Measurements from ENCODE around the gene IFNL4. TPM values are rescaled to one million over a fixed set of nuclear protein-coding genes. Genes with fewer than 3 reads are reported as not detected.
"Not testable (repeated sequence)": the region's sequence is repeated elsewhere in the genome, so short reads cannot be mapped to it uniquely, and the experiment has no call there.

The IFNL4 gene
- total RNA-seq, 1 experiment from 2014 or later, result not detected

DNA sequence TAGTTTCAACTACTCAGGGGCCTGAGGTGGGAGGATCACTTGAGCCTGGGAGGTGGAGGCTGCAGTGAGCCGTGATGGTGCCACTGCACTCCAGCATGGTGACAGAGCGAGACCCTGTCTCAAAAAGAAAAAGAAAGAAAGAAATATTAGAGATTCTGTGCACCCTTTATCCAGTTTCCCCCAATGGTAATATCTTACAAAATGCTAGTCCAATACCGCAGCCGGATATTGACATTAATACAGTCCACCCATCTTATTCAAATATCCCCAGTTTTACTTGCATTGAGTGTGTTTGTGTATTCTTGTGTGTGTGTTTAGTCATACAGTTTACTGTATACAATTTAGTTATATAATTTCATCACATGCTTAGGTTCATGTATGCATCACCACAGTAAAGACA lies 8.6 kb upstream of the IFNL4 start:
- DNase-seq (ENCODE audit: low read depth), result no peak

DNA sequence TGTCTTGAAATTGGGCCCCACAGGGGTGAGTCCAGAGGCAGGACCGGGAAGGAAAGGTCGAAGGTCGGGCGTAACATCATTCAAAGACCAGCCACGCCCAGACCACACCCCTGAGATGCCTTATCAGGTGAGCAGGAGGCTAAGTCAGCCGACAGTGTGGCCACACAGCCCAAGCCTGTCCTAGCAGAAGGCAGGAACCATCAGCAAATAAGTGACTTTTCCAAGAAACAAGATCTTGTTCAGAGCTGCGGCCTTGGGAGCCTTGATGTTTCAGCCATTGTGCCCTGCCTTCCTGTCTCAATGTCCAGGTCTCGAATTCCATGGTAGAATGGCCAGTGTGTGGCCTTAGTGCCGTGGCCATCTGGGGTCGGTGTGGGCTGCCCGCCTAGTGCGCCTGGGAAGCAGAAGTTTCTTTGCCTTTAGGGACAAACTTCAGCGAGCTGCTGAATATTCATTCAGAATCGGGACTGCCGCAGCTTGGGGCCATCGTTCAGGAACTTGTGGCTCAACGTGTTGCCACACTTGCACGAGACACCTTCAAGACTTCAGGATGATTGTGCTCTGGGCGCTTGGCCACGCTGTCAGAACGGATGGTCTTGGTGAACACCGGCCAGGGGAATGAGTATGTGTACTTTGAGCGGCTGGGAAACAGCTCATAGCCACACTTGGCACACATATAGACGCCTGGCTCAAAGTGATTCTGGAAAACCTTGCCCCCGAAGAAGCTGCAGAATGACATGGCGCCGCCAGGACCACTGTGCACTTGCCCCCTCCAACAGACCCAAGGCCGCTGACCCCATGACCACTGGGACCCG lies 6.1 kb upstream of the IFNL4 start:
- DNase-seq (ENCODE audit: low read depth), result no peak

DNA sequence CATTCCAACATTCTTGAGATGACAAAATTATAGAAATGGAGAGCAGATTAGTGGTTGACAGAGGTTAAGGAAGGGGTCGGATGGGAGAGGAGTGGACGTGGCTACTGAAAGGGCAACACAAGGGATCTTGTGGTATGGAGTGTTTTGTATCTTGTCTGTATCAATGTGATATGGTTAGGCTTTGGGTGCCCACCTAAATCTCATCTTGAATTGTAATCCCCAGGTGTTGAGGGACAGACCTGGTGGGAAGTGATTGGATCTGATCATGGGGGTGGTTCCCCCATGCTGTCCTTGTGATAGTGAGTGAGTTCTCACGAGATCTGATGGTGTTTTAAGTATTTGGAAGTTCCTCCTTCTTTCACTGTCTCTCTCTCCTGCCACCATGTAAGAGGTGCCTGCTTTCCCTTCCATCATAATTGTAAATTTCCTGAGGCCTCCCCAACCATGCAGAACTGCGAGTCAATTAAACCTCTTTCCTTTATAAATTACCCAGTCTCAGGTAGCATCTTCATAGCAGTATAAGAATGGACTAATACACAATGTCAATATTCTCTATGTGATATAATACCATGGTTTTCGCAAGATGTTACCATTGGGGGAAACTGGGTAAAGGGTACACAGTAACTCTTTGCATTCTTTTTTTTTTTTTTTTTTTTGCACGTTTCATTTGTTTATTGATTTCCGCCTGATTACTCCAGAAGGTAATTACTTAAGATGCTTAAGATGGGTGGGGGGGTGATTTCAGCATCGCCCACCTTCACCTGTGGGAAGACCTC lies 4.9 kb upstream of the IFNL4 start:
- DNase-seq (ENCODE audit: low read depth), result no peak

DNA sequence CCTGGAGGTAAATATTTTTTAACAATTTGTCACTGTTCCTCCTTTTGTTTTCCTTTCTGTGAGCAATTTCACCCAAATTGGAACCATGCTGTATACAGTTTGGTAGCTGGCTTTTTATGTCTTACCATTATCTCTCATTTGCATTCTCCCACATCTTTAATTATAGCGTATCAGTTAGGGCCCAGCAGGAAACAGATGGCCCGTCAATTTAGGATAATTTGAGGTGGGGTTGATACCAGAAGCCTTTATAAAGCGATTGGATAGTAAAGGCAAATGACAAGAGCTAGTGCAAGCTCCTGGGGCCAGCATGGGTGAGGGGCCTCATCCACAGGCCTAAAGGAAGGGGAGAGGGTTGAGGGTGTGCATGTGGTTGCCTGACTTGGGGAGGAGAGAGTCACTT lies 3.8 kb upstream of the IFNL4 start:
- DNase-seq (ENCODE audit: low read depth), result no peak

DNA sequence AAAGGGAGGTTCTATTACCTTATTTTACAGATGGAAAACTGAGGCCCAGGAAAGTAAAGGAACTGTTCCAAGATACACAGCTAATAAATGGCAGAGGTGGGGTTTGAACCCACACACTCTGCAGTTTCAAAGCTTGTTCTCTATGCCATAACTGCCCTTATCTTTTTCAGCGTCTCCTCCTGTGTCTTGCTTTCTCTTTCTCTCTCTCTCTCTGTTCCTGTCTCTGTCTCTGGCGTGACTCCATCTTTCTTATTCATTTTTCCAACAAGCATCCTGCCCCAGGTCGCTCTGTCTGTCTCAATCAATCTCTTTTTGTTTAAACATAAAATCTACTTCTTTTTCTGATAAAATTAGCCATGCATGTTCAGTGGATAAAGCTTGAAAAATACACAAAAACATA lies 3.2 kb upstream of the IFNL4 start:
- no peak for DNase-seq (ENCODE audit: low read depth)

DNA sequence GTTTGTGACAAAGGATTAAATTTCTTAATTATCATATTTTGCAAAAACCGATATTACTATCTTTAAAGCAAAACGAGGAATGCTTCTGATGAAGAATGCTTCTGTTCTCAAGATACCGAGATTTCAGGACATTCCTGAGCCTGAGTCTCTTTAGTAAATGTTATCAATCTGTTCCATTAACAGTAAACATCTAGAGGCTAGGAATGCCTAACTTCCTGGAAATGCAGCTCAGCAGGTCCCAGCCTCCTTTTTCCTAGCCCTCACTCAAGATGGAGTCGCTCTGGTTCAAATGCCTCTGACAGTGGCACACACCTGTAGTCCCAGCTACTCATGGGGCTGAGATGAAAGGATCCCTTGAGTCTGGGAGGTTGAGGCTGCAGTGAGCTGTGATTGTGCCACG lies 2.4 kb upstream of the IFNL4 start:
- DNase-seq (ENCODE audit: low read depth), result no peak

DNA sequence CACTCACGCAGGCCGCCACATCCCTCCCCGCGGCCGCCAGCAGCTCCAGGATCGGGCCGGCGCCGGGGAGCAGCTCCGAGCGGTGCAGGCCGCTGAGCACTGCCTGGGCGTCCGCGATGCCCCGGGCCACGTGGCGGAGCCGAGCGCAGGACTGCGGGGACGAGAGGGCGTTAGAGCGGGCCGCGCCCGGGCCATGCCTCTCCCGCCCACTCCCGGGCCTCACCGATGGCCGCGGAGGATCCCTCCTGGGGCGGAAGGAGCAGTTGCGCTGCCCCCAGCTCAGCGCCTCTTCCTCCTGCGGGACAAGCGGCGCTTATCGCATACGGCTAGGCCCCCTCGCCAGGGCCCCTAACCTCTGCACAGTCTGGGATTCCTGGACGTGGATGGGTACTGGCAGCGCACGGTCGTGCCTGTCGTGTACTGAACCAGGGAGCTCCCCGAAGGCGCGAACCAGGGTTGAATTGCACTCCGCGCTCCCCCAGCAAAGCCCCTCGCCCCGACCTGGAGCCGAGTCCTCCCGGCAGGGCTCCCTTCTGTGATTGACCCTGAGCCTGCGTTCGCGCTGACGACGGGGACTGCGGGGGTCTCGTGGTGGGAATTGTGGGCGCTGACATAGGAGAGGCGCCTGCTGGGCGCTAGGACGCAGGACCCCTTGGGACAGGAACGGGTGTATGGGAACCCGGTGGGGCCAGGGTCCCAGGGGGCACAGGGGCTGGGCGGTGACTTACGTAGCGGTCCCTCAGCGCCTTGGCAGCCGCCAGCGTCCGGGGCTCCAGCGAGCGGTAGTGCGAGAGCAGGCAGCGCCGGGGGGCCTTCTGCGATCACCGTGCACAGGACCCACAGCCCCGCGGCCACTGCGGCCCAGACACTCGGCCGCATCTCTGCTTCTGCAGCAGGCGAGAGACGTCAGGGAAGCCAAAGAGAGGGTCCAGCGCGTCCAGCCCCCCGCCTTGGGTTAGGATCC lies 673 bp downstream of the IFNL4 start:
- DNase-seq (ENCODE audit: low read depth), result no peak

DNA sequence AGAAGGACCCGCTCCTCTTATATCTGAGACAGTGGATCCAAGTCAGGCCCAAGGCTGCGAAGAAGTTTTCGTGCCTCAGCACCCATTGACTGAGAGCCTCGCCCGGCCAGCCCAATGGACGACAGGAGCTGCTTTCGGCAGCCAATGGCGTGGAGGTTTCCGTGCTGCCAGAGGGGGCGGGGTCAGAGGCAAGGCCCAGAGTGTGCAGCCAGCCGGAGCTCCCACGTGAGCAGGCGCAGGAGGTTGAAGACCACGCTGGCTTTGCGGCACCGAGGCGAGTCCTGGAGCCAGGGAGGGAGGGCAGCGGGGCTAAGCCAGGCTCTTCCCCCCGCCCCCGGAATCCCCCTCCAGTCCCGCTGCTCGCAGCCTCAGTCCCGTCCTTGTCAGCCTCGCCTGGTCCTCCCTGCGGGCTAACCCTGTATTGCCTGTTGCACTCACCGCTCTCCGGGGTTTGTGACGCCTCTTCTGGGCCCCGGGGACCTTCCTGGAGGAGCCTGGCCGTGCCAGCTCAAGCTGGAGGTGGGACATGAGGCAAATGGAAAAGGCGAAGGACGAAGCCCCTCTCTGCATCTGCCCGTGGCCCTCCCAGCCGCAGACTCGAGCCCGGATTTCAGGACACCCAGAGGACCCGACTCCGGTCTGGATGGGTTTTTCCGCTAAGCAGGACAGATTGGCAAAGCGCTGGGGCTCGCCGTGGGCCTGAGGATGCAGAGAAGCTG lies 1.5 kb downstream of the IFNL4 start:
- peak; percentile 17 for DNase-seq (ENCODE audit: low read depth)

DNA sequence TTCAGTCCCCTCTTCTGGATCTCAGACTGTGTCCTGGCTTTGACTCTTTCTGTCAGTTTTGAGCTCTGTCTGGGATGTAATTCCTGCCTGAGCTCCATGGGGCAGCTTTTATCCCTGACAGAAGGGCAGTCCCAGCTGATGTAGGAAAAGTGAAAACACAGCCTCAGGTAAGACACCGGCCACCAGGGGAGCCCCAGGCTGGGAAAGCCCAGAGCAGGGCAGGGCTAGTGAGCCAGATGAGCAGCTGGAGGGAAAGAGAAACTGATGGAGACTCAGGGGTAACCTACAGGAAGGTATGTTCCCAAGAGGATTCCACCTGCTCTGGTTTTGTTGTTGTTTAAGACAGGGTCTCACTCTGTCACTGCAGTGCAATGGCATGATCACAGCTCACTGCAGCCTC lies 3.5 kb downstream of the IFNL4 start:
- not testable (repeated sequence) for DNase-seq (ENCODE audit: low read depth)

DNA sequence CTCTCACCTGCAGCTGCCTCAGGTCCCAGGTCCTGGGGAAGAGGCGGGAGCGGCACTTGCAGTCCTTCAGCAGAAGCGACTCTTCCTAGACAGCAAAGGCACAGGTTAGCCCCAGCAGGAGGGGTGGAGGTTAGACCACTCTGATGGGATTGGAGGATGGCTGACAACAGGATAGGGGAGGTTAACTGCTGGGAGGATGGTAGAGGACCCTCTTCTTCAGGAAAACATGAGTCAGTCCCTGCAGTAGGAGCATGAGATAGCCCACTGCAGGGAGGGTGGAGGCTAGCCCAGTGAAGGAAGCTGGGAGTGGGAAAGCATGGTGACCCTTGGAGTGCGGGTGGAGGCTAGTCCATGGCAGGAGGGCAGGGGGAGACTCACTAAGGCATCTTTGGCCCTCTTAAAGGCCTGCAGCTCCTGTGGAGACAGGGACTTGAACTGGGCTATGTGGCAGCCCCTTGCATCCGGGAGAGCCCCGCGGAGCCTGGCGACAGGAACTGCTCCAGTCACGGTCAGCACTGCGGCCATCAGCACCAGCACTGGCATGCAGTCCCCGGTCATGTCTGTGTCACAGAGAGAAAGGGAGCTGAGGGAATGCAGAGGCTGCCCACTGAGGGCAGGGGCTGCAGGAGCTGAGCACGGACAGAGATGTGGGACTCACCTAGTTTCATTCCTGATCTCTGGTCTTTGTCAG lies 4.1 kb downstream of the IFNL4 start, which contains the start of gene IFNL3:
Gene IFNL3 (minus strand): TSS at position 597 of the 691 bp plus-strand sequence. CDS start 39 bp downstream, at position 558.
- DNase-seq (ENCODE audit: low read depth), result not testable (repeated sequence)

DNA sequence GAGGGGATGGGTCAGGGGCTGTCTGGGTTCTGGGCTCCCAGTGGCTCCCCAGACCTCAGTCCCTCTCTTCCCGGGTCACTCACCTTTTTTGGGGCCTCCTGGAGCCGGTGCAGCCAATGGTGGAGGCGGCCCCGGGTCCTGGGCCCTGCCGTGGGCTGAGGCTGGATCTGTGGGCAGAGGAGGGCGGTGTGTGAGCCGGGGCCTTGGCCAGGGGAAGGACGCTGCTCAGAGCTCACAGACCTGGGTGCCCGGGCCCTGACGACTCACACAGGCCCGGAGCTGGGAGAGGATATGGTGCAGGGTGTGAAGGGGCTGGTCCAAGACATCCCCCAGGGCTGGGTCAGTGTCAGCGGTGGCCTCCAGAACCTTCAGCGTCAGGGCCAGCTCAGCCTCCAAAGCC lies 4.9 kb downstream of the IFNL4 start:
- DNase-seq (ENCODE audit: low read depth), result not testable (repeated sequence)

DNA sequence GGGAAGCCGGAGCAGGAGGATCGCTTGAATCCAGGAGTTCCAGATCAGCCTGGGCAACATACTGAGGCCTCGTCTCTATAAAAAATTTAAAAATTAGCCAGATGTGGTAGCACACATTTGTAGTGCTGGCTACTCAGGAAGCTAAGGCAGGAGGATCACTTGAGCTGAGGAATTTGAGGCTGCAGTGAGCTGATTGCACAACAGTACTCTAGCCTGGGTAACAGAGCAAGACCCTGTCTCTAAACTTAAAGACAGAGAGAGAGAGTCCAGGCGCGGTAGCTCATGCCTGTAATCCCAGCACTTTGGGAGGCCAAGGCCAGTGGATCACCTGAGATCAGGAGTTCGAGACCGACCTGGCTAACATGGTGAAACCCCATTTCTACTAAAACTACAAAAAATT lies 8.2 kb downstream of the IFNL4 start:
- no peak for DNase-seq (ENCODE audit: low read depth)

DNA sequence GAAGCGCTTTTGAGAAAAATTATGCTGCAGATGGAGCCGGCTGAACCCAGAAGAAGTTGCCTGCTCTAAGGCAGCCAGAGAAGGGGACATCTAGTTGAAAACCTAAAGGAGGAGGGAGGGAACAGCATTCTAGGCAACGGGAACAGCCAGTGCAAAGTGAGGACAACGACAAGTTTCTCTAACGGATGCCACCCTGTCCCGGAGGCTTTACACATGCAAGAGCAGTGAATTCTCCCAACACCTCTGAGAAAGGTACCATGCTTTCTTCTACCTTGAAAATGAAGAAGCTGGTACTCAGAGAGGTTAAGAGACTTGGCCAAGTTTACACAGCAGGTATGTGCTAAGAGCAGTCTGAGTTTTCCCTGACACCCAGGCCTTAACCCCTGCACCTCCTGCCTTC lies 9.7 kb downstream of the IFNL4 start:
- DNase-seq (ENCODE audit: low read depth), result no peak

DNA sequence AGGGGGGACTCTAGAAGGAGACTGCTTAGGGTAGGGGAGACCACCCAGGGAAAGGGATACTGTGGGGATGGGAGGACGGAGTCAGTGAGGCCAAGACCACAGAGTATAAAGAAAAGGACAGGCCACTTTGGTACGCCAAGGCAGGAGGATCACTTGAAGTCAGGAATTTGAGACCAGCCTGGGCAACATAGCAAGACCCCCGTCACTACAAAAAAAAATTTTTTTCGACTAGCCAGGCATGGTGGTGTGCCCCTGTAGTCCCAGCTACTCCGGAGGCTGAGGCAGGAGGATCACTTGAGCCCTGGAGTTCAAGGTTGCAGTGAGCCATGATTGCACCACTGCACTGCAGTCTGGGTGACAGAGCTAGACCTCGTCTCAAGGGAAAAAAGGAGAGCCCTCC lies 10.4 kb downstream of the IFNL4 start:
- no peak for DNase-seq (ENCODE audit: low read depth)

DNA sequence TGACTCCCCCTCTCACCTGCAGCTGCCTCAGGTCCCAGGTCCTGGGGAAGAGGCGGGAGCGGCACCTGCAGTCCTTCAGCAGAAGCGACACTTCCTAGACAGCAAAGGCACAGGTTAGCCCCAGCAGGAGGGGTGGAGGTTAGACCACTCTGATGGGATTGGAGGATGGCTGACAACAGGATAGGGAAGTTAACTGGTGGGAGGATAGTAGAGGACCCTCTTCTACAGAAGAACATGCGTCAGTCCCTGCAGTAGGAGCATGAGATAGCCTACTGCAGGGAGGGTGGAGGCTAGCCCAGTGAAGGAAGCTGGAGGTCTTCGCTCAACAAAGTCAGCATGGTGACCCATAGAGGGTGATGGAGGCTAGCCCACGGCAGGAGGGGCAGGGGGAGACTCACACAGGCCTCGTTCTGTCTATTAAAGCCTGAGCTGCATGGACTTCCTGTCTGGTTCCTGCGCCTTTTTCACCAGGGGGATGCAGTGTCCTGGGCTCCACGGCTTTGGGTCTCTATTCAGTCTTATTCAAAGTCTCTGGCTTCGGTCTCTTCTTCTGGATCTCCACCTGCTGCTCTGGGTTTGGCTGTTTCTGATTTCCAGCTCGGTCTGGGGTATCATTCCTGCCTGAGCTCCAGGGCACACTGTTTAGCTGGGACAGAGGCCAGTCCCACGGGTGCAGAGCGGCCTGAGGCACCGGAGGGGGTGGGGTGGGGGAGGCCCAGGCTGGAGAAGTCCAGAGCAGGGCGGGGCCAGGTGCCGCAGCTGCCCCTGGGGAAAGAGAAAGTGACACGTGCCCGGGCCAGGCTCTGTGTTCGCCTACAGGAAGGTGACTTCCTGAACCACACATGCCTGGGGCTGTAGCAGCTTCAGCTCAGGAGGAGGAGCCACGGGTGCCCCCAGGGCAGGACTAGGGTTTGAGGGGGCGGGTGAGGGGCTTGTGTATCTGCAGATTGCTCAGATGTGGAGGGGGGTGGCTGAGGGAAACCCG lies 11.2 kb downstream of the IFNL4 start:
- DNase-seq (ENCODE audit: low read depth), result peak; percentile 67

DNA sequence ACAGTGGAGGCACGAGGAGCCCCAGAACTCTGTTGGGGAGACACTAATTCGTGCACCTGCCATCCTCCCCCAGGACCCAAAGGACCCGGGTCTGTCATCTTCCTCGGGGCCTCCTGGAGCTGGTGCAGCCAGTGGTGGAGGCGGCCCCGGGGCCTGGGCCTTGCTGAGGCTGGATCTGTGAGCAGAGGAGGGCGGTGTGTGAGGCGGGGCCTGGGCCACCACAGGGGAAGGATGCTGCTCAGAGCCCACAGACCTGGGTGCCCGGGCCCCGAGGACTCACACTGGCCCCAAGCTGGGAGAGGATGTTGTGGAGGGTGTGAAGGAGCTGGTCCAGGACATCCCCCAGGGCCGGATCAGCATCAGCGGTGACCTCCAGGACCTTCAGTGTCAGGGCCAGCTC lies 12.1 kb downstream of the IFNL4 start:
- DNase-seq (ENCODE audit: low read depth), result no peak

DNA sequence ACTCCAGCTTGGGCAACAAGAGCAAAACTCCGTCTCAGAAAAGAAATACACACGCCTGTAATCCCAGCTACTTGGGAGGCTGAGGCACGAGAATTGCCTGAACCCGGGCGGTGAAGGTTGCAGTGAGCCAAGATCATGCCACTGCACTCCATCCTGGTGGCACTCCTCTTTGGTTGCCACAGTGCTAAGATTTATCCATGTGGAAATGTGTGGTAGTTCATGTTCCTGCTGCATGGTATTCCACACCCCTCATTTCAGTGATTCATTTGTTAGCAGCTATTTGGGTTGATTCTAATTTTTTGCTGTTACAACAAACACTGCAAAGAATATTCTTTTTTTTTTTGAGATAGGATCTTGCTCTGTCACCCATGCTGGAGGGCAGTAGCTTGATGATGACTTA lies 15.9 kb downstream of the IFNL4 start:
- no peak for DNase-seq (ENCODE audit: low read depth)

DNA sequence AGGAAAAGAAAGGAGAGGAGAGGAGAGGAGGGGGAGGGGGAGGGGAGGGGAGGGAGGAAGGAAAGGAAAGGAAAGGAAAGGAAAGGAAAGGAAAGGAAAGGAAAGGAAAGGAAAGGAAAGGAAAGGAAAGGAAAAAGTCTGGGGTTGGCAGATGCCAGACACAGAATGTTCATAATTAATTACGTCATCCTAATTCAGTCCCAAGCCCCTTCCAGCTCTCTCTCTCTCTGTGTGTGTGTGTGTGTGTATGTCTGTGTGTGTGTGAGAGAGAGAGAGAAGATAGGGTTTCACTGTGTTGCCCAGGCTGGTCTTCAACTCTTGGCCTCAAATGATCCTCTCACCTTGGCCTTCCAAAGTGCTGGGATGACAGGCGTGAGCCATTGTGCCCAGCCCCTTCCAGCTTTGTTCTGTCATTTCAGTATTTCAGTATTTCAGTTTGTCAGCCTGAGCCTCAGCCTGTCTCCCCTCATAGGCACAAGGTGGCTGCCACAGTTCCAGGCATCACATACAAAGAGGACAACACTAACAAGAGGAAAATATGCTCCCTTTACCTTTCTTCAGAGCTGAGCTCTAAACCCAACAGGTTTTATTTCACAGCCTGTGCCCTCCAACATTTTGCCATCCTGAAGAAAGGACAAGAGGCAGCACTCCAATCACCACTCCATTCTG lies 18.4 kb downstream of the IFNL4 start:
- no peak for DNase-seq (ENCODE audit: low read depth)

DNA sequence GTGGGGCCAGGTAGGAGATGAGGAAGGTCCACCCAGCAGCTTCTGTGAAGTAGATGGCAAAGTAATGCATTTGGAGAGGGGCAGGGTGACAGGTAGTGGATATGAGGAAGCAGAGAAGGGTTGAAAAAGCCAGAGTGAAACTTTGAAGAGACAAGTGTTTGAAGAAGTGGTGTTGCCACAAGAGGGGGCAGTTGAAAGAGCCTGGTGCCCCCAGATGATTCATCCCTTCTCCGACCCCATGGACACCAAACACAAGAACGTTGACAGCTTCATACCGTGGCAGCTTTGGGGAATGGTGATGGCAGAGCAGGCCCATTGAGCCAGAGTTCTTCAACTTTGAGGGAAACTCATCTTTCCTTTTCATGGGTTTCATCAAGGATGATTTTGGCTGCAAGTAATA lies 23.7 kb downstream of the IFNL4 start:
- no peak for DNase-seq (ENCODE audit: low read depth)
